Daoy (cell line): ENCODE measurements around the gene TFG. TPM values are rescaled to one million over a fixed set of nuclear protein-coding genes. Genes with fewer than 3 reads are reported as not detected.
A peak's percentile ranks its signal among the peaks of the same experiment; 100 is the strongest.

Experiments used
- DNase-seq: peaks from one replicate; pipeline ENCODE4 v3.0.0-alpha.2; 2015; ENCODE audit warnings: low read depth
- total RNA-seq: library from RNA; depleted of rRNA; stranded (reverse); fragments of >200 nt; shearing (Covaris generic); gene quantifications from 2 replicates; pipeline ENCODE4 v1.2.3, GENCODE V29; 2014

The TFG gene
- total RNA-seq, 1 experiment from 2014 or later: 107 TPM

DNA sequence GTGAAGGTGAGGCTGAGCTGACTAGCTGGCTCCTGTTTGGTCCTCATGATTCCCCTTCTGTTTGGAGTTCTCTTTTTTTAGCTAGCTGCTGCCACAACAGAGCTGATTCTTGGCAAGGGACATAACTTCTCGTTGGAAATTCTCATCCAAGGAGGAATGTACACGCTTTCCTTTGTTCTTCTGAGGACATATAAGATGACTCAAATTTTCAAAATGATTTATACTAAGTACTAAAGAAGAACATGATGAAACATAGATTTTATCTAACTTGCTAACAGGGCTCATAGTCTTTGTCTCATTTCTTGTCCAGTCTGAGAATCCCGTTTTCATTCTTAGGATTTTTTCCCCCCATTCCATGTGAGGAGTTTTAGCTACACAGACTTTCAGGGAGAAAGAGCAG, 2.9 kb upstream of the TFG start:
- no peak for DNase-seq

DNA sequence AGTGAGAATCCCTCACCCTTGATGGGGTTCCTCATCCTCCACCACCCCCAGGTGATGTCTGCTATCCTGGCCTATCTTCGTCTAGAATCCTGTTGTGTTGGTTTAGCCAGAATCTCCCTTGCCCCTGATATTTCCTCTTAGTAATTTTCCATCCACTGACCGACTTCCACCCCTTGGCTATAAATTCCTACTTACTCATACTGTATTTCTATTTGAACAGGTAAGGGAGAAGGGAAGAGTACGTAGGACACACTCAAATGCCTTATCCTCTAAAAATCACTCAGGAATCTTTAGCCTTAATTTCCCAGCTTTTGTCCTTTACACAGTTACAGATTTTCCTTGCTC, 678 bp upstream of the TFG start:
- no peak for DNase-seq

DNA sequence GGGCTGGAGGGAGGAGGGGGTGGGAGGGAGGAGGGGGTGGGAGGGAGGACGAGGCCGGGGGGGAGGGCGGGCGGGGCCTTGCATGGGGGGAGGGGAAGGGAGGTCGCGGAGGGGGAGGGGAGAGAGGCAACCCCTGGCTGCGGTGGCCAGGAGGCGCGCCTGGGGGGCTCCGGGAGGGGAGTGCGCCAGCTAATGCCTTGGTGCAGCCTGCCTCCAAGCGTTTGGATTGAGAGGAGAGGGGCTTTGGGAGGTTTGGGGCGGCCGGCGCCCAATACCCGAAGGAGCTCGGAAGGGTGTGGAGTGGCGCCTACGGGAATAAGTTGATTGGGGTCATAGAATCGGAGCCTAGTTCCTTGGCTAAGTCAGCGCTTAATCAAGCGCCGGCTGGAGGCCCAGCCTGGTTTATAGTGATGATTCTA, 557 bp downstream of the TFG start:
- DNase-seq: peak; percentile 21

DNA sequence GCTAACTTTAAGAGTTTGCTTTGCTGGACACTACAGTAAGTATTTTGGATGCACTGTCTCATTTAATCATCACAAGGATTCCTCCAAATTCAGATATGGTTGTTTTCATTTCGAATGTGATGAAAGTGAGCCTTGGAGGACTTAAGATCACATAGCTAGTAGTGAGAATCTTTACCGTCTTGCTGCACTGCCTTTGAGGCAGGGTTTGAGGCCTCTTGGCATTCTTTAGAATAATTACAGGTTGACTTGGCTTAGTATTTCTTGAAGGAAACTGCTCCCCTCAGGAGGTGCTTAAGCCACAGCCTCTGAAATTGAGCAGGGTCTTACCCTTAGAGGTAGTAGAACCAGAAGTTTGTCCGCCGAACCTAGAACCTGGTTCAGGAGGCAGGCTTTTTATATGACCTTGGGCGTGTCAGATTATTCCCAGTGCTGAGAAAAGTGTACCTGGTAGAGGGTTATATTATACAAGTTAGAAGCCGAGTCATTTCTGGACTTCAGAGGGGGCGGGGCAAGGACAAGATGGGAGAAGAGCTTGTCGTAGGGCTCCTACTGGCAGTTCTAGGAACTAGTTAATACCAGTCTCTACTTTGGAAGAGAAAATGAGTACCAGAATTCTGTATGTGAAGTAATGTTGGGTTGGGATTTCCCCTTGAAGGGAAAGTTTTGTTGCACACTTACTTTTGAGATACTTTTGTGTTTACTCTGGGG, 1.1 kb downstream of the TFG start:
- DNase-seq: peak; percentile 61

DNA sequence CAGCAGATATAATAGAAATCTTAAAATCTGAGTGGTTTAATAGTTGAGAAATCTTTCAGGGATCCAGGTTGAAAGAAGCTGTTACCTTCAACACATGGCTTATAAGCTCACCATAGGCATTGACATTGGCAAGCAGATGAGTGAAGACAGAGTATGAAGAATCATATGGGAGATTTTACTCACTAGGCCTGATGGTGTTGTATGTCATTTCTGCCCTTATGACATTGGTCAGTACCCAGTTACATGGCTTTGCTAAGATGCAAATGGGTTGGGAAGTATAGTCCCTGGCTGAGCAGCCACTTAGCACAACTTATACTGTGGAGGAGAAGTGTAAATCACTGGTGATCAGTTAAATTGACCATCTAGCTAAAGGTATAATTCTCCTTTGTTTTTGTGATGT, 5.9 kb downstream of the TFG start:
- DNase-seq: no peak

DNA sequence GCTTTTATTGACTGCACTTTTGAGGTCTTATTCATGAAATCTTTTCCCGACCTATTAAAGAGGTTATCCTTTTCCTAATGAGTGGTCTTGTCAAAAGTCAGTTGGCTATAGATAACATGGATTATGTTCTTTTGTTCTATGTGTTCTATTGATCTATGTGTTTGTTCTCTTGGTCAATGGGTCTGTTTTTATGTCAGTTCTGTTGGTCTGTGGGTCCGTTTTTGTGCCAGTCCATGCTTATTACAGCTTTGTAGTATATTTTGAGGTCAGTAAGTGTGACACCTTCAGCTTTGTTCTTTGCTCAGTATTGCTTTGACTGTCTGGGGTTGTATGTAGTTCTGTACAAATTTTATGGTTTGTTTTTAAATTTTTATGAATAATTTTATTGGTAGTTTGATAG, 7.8 kb downstream of the TFG start:
- no peak for DNase-seq

DNA sequence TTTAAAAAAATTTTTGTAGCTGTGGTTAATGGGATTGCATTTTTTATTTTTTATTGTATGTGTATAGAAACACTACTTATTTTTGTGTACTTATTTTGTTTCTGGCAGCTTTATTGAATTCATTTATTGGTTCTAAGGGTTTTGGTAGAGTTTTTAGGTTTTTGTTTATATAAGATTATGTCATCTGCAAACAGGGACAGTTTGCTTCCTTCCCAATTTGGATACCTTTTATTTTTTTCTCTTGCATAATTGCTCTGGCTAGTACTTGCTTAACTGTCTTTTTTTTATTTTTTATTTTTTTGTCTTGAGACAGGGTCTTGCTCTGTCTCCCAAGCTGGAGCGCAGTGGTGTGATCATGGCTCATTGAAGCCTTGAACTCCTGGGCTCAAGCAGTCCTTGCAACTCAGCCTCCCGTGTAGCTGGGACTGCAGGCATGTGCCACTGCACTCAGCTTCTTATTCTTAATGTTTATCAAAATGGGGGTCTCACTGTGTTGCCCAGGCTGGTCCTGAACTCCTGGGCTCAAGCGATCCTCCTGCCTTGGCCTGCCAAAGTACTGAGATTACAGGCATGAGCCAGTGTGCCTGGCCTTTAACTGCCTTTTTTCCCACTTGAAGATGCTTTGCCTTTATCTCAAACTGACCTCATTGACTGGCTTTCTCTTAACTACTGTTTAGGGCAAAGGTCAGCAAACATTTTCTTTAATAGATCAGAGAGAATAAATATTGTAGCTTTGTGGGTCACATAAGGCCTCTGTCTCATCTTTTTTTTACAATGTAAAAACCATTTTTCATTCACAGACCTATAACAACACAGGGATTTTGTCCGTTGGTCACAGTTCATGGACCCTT, 8.6 kb downstream of the TFG start:
- no peak for DNase-seq

DNA sequence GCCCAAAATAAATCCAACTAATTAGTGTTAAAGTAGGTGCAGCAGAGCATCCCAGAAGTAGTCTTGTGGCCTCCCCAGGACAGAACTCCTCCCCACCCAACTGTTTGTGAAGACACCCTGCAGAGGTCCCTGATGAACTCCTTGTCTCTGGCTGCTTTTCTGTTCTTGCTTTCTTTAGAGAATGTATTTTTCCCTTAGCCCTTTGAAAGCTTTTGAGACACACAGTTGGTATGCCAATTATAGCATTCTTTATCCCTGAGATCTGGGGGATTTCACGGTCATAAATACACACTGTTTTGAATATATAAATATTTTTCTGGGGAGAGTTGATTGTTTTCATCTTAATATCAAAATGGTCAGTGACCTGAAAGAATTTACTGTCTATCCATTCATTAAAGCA, 9.8 kb downstream of the TFG start:
- DNase-seq: no peak

DNA sequence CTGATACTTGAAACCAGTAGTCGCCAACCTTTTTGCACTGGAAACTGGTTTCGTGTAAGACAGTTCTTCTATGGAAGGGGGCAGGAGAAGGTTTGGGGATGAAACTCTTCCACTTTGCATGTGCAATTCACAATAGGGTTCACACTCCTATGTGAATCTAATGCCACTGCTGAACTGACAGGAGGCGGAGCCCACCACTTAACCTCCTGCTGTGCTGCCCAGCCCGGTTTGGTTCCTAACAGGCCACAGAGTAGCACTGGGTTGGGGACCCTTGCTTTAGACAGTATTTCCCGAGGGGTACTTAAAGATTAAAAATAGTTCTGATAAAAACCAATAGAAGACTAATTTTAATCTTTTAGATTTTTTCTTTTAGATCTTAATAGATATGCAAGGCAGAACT, 11.1 kb downstream of the TFG start:
- no peak for DNase-seq

DNA sequence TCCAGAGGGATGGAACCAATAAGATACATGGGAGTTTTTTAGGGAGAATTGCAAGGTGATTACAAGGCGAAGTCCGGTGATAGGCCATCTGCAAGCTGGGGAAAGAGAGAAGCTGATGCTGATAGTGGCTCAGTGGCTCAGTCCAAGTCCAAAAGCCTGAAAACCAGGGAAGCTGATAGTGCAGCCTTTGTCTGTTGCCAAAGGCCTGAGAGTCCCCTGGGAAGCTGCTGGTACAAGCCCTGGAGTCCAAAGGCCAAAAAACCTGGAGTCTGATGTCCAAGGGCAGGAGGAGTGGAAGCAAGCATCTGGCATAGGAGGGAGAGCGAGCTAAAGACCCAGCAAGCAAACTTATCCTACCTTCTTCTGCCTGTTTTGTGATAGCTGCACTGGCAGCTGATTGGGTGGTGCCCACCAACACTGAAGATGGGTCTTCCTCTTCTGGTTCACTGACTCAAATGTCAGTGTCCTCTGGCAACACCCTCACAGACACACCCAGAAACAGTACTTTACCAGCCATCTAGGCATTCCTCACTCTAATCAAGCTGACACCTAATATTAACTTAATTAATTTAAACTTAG, 16.7 kb downstream of the TFG start:
- DNase-seq: no peak

DNA sequence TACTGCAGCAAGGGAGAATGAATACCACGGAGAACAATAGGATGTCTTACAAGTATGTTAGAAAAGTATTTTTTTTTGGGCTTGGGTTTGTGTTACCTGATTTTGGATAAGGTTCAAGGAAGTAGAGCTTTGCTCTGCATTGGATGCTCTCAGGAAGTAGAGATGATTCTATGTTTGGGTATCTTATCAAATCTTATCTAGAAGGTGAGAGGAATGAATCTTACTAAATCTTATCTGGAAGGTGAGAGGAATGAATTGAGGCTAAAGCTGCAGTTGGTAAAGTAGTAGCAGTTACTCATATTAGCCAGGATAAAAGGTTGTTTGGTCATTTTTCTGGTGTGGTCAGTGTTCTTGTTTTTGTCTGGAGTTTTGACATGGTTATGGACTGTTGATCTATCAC, 17.4 kb downstream of the TFG start:
- no peak for DNase-seq

DNA sequence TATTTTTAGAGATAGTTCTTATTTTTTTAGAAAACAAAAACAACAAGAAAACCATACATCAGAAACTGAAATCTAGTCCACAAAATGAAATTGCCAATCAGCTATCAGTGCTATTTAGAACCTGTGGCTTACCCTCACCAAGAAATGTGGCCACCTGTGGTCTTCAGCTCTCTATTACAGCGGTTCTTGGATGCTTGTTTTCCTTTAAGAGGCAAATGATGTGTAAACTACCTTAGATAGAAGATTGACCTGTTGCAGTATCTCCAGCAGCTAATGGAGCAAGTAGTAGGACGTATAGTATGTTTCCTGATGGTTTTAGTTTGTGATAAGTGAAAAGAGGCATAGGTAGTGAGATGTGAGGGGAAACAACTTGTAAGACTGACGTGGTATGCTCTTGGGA, 21.2 kb downstream of the TFG start:
- DNase-seq: no peak

DNA sequence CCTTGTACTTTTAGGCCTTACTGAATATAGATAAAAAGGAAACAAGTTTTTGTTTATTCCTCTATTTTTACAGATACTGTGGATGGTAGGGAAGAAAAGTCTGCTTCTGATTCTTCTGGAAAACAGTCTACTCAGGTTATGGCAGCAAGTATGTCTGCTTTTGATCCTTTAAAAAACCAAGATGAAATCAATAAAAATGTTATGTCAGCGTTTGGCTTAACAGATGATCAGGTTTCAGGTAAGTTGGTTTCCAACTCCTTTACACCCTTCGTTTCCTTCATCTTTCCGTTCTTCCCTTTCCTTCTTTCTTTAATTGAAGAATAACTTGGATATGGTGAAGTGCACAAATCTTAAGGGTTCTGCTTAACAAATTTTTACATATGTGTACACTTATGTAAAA, 23.1 kb downstream of the TFG start:
- no peak for DNase-seq

DNA sequence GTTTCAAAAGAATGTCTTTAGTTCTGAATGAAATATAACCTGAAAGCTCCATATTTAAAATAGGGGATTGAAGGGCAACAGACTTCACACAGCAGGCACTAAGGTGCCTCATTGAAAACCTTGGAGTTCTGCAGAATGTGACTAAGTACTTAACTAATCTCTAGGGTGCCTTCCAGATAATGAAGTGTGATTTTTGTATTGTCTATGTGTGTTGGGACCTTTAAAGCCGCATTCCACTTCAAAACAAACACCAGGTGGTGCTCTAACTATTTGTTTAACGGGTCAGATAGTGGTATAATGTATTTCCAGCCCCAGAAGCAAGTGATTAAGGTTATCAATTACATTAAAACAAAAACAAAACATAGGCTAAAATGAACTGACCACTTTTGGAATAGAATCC, 28.0 kb downstream of the TFG start:
- DNase-seq: no peak

DNA sequence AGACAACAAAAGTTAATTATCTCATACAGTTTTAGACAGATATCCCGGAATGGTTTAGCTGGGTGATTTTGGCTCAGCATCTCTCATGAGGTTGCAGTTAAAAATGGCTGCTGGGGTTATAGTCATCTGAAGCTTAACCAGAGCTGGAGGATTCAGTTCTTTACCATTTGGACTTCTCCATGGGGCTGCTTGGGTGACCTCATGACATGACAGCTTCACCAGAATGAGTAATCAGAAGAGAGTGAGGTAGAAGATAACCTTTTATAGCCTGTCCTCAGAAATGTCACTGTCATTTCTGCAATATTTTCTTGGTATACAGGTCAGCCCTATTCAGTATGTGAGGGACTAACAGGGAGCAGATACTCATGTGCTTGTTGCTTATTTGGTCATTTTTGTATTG, 30.9 kb downstream of the TFG start:
- no peak for DNase-seq

DNA sequence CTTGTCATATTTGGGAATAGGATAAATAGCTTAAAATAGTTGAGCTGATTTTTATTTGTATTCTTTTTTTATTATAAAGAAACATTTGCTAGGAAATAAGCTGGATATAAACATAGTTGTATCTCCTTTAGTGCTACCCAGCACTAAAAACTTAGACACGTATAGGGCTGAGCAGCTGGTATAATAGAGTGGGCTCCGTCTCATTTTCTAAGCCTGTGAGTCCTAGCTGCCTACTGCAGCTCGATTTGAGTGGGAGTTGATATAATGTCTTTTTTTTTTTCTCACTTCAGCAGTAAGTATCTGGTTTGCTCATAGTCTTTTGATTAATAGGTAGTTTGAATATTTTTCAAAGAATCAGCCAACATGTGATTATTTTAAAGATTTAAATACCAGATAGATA, 34.2 kb downstream of the TFG start:
- DNase-seq: no peak

DNA sequence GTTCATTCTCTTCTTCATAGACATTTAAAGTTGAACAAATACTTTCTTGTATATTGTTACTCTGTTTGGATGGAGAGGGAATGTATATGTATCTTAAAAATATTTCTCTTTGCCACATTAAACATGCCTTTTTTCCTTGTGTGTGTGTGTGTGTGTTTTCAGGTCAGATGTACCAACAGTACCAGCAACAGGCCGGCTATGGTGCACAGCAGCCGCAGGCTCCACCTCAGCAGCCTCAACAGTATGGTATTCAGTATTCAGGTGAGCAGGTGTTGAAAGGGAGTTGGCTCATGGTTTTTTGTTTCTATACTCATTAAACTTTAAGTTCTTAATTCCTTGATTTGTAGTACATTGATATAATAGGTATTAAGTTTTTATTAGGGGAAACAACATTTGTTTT, 35.4 kb downstream of the TFG start:
- DNase-seq: no peak

DNA sequence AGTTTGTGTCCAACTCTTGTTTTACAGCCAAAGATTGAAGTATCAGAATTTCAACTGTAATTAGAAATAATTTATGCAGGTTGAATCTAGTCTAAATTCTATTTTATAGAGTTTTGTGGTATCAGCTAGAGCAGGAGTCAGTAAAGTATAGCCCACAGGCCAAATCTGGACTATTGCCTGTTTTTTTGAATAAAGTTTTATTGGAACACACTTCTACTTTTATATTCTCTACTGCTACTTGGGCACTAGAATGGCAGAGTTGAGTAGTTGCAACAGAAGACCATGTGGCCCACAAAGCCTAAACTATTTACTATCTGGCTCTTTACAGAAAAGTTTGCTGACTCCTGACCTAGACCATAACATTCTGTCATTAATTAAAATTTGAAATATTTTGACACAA, 36.3 kb downstream of the TFG start:
- no peak for DNase-seq

DNA sequence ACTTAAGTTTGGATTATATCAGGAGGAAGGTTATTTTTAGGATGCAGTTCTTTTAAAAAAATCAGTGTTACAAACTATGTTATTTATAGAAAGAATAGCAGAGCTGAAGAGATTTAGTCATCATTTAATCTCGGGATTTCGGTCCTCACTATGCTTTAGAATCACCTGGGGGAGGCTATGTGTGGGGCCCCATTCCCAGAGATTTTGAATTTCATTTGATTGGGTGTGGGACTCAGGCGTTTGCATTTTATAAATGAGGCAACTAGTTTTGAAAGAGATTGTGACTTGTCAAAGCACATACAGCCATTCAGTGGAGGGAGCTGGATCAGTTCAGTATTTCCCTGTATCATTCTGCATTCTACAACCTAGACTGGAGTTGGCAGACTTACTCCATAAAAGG, 36.8 kb downstream of the TFG start:
- DNase-seq: no peak

DNA sequence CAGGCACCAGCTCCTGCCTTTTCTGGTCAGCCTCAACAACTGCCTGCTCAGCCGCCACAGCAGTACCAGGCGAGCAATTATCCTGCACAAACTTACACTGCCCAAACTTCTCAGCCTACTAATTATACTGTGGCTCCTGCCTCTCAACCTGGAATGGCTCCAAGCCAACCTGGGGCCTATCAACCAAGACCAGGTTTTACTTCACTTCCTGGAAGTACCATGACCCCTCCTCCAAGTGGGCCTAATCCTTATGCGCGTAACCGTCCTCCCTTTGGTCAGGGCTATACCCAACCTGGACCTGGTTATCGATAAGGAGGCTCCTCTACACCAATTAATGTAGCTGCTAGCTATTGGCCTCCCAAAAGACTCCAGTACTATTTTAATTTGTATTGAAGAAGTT, 38.9 kb downstream of the TFG start:
- no peak for DNase-seq

DNA sequence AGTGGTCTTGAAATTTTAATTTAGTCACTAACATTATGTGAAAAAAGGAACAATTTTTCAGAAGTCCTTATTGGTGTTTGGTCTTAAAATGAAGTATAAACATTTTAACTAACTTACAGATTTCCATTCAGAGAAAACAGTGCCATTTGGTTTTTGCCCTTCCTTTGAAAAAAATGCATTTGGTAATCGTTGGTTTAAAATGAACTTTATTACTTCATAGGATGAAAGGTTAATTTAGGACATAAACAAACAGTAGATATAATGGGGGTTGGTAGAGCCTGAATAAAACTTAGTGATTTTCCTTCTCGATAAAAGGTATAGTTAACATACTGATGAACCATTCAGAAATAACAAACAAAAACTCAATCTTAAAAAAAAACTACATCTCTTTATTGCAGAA, 39.7 kb downstream of the TFG start:
- no peak for DNase-seq

DNA sequence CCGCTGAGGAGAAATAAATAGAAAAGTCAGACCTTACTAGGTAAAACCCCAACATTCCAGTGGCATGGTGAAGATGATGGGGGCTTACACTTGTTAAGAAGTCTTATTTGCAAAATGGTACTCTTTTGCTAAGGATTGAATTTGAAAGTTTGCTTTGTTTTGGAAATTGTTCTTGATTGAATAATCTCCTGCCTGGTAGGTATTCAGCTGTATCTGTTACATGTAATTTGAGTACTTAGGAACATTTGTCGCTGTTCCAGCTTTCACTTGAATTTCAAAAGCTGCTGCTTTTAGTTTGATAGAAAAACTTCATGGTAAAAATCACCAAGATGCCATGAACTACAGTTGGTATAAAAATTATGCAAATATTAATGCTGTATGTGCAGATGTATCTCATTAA, 44.6 kb downstream of the TFG start:
- no peak for DNase-seq
